ENCODE measurements around the gene PPP4R2. TPM values are rescaled to one million over a fixed set of nuclear protein-coding genes. Genes with fewer than 3 reads are reported as not detected.

PPP4R2 gene
- total RNA-seq, 3 donors from 2014 or later (not counting 1 experiment from before 2014, with no cell fraction given), result 50.4 to 72.8 (median 60.1) TPM

DNA sequence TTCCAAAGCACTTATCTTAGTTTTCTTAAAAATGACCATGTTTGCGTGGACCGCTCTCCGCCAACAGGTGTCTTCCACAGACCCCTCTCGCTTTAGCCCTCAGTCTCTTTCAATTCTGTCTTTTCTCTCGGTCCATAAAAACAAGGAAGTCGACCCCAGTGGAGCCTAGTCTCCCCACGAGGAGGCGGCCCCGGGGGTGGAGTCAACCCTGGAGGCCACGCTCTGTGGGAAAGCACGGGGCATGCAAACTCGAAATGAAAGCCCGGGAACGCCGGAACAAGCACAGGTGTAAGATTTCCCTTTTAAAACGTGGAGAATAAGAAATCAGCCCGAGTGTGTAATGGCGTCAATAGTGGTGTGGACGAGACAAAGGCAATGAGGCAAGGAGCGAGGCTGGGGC lies 113.9 kb downstream of the PPP4R2 start:
- H3K27ac ChIP-seq (ENCODE audit: low read length), result no peak overlapping the region
- TF ChIP-seq, protein P1, sequence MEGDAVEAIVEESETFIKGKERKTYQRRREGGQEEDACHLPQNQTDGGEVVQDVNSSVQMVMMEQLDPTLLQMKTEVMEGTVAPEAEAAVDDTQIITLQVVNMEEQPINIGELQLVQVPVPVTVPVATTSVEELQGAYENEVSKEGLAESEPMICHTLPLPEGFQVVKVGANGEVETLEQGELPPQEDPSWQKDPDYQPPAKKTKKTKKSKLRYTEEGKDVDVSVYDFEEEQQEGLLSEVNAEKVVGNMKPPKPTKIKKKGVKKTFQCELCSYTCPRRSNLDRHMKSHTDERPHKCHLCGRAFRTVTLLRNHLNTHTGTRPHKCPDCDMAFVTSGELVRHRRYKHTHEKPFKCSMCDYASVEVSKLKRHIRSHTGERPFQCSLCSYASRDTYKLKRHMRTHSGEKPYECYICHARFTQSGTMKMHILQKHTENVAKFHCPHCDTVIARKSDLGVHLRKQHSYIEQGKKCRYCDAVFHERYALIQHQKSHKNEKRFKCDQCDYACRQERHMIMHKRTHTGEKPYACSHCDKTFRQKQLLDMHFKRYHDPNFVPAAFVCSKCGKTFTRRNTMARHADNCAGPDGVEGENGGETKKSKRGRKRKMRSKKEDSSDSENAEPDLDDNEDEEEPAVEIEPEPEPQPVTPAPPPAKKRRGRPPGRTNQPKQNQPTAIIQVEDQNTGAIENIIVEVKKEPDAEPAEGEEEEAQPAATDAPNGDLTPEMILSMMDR (IDR thresholded peaks at IDR 0.05), result no peak
- ATAC-seq, result no peak
- H3K4me3 Mint-ChIP-seq, result no peak overlapping the region
- H3K36me3 ChIP-seq (ENCODE audit: control insufficient read depth, insufficient read depth, low read length), result no peaks in the 10 kb centered on the region
- WGBS (ENCODE audit: insufficient coverage), result 90% methylated on average over 20 of the region's 20 CpGs
- H3K9me3 Mint-ChIP-seq, result no peaks in the 10 kb centered on the region
- no peak overlapping the region for H3K4me3 ChIP-seq (ENCODE audit: low read length)
- no peak for DNase-seq
- H3K27me3 Mint-ChIP-seq (ENCODE audit: low read depth in 2 of 2), result peaks cover 0 to 7% of the 10 kb centered on the region in 2 donors
- no peaks in the 10 kb centered on the region for H3K27me3 ChIP-seq (ENCODE audit: control insufficient read depth, insufficient read depth, low read length)
- H3K4me1 Mint-ChIP-seq, result no peaks in the 10 kb centered on the region
- intact Hi-C loops (cut with micrococcal nuclease), result no loop called here
- H3K36me3 Mint-ChIP-seq, result no peaks in the 10 kb centered on the region
- no peaks in the 10 kb centered on the region for H3K9me3 ChIP-seq (ENCODE audit: control insufficient read depth, insufficient read depth, low read length)
- no peaks in the 10 kb centered on the region for H3K4me1 ChIP-seq (ENCODE audit: control insufficient read depth, insufficient read depth, low read length)
- no peak overlapping the region for H3K27ac Mint-ChIP-seq

DNA sequence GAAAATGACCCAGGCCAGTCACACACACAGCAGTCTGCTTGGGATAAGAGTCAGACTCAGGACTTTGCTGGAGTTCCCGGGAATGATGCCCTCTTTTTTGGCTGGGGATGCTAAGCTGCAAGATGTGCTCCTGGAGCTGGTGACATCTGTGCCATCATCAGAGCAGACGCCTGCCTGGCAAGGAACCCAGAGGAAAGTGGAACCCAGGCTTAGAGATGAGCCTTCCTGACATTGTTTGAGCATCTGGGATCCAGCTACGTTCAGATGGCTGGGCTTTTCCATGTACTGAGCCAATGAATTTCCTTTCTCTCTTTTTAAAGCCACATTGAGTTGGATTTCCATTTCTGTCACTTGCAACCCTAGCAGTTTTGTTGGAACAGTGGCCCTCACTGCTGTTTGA lies 118.1 kb downstream of the PPP4R2 start:
- no peaks in the 10 kb centered on the region for H3K9me3 ChIP-seq (ENCODE audit: control insufficient read depth, insufficient read depth, low read length)
- H3K27me3 ChIP-seq (ENCODE audit: control insufficient read depth, insufficient read depth, low read length), result no peaks in the 10 kb centered on the region
- TF ChIP-seq, protein P1 (IDR thresholded peaks at IDR 0.05), result no peak
- ATAC-seq (no peak), DNase-seq (no peak)
- no peaks in the 10 kb centered on the region for H3K9me3 Mint-ChIP-seq
- H3K4me1 ChIP-seq (ENCODE audit: control insufficient read depth, insufficient read depth, low read length), result no peaks in the 10 kb centered on the region
- H3K4me1 Mint-ChIP-seq, result no peaks in the 10 kb centered on the region
- H3K27ac ChIP-seq (ENCODE audit: low read length), result no peak overlapping the region
- H3K36me3 ChIP-seq (ENCODE audit: control insufficient read depth, insufficient read depth, low read length), result no peaks in the 10 kb centered on the region
- peaks cover 0 to 10% of the 10 kb centered on the region in 2 donors for H3K27me3 Mint-ChIP-seq (ENCODE audit: low read depth in 2 of 2)
- H3K4me3 Mint-ChIP-seq, result no peak overlapping the region
- no peaks in the 10 kb centered on the region for H3K36me3 Mint-ChIP-seq
- H3K27ac Mint-ChIP-seq, result no peak overlapping the region
- no peak overlapping the region for H3K4me3 ChIP-seq (ENCODE audit: low read length)
- intact Hi-C loops (cut with micrococcal nuclease), result no loop called here
- 86% methylated on average over 3 of the region's 3 CpGs for WGBS (ENCODE audit: insufficient coverage)

DNA sequence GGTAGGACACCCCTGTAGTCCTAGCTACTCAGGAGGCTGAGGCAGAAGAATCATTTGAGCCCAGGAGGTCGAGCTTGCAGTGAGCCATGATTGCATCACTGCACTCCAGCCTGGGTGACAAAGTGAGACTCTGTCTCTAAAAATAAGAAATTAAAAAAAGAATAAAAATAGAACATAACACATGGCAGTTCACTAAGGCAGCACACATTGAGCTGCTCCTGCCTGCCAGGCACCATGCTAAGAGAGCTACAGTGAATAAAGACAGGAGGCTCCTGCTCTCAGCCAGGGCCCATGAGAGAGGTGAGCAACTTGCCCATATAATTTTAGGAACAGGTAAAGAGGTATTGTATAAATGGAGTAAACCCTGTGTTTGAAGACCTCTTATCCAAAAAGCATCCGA lies 119.2 kb downstream of the PPP4R2 start:
- H3K4me3 Mint-ChIP-seq, result no peak overlapping the region
- no peaks in the 10 kb centered on the region for H3K36me3 ChIP-seq (ENCODE audit: control insufficient read depth, insufficient read depth, low read length)
- H3K27ac ChIP-seq (ENCODE audit: low read length), result no peak overlapping the region
- TF ChIP-seq, protein P1 (IDR thresholded peaks at IDR 0.05), result no peak
- H3K9me3 Mint-ChIP-seq, result no peaks in the 10 kb centered on the region
- no peak for ATAC-seq
- H3K4me1 Mint-ChIP-seq, result no peaks in the 10 kb centered on the region
- intact Hi-C loops (cut with micrococcal nuclease), result no loop called here
- peaks cover 0 to 10% of the 10 kb centered on the region in 2 donors for H3K27me3 Mint-ChIP-seq (ENCODE audit: low read depth in 2 of 2)
- no peaks in the 10 kb centered on the region for H3K4me1 ChIP-seq (ENCODE audit: control insufficient read depth, insufficient read depth, low read length)
- no peak overlapping the region for H3K27ac Mint-ChIP-seq
- H3K36me3 Mint-ChIP-seq, result no peaks in the 10 kb centered on the region
- 40% methylated on average over 1 of the region's 2 CpGs for WGBS (ENCODE audit: insufficient coverage)
- no peak for DNase-seq
- no peaks in the 10 kb centered on the region for H3K9me3 ChIP-seq (ENCODE audit: control insufficient read depth, insufficient read depth, low read length)
- H3K27me3 ChIP-seq (ENCODE audit: control insufficient read depth, insufficient read depth, low read length), result no peaks in the 10 kb centered on the region
- no peak overlapping the region for H3K4me3 ChIP-seq (ENCODE audit: low read length)

Other genes starting within 250 kb of the PPP4R2 start
- gene SHQ1, start 148.4 kb upstream of the PPP4R2 start, total RNA-seq, result 10 to 100 TPM; 16.3 to 36.7 (median 35.9) TPM
- gene GXYLT2, start 108.8 kb upstream of the PPP4R2 start, total RNA-seq, result not detected
- 10 to 100 TPM in 2 of 3 donors, 1 to 10 TPM in 1; 8.9 to 11.2 (median 11.0) TPM for gene EBLN2, start 64.8 kb downstream of the PPP4R2 start, total RNA-seq

Measured in natural killer cell (primary cell).